Endothelial cell (in vitro differentiated cells): ENCODE data around the gene CNTNAP1. TPM values are rescaled to one million over a fixed set of nuclear protein-coding genes. Genes with fewer than 3 reads are reported as not detected.

ENCODE experiments used
- DNase-seq: peaks from one replicate; pipeline ENCODE4 v3.0.0; 2021; ENCODE audit warnings: low spot score
- H3K27ac Mint-ChIP-seq: one replicate; pipeline ENCODE4 v1.8.0; 2021; ENCODE audit warnings: mixed read lengths, inconsistent platforms; ENCODE audit not compliant: unreplicated experiment
- H3K27me3 Mint-ChIP-seq: one replicate; pipeline ENCODE4 v1.8.0; 2021; ENCODE audit warnings: mild to moderate bottlenecking, moderate library complexity, mixed read lengths, inconsistent platforms; ENCODE audit not compliant: unreplicated experiment
- H3K36me3 Mint-ChIP-seq: one replicate; pipeline ENCODE4 v1.8.0; 2021; ENCODE audit warnings: mild to moderate bottlenecking, low read depth, mixed read lengths, inconsistent platforms; ENCODE audit not compliant: unreplicated experiment
- H3K4me1 Mint-ChIP-seq: one replicate; pipeline ENCODE4 v1.8.0; 2021; ENCODE audit warnings: mild to moderate bottlenecking, mixed read lengths, inconsistent platforms; ENCODE audit not compliant: unreplicated experiment
- H3K4me3 Mint-ChIP-seq: one replicate; pipeline ENCODE4 v1.8.0; 2021; ENCODE audit warnings: mild to moderate bottlenecking, mixed read lengths, inconsistent platforms; ENCODE audit not compliant: unreplicated experiment
- H3K9me3 Mint-ChIP-seq: one replicate; pipeline ENCODE4 v1.8.0; 2021; ENCODE audit warnings: mixed read lengths, inconsistent platforms; ENCODE audit not compliant: unreplicated experiment
- CTCF ChIP-seq: fragments of 200-600 bp; sonication (generic); IDR thresholded peaks from one replicate; pipeline ENCODE4 v1.5.0; 2021; ENCODE audit warnings: antibody characterized with exemption; ENCODE audit not compliant: unreplicated experiment
- microRNA-seq: library from miRNA; unstranded; fragments of <30 nt; microRNA quantifications from one replicate; pipeline ENCODE4, GENCODE V29; 2020; ENCODE audit not compliant: unreplicated experiment
- total RNA-seq: library from RNA; stranded (reverse); fragmentation: NEBNext Ultra II Directional; extraction: Animal tissue kit (Norgen Biotek cat#: 25700); gene quantifications from one replicate; pipeline ENCODE4 v1.2.1, GENCODE V29; 2021; ENCODE audit not compliant: unreplicated experiment

CNTNAP1 gene
- total RNA-seq, 1 donor from 2014 or later: 8.9 TPM

GRCh38 chr17:42744283-42744805 lies 62.0 kb downstream of the CNTNAP1 start:
- no peak for TF ChIP-seq CTCF
- Mint-ChIP-seq H3K4me1 (peaks cover 30% of the 10 kb centered on the region), H3K27ac (peak overlapping the region; percentile 61), H3K9me3 (no peaks in the 10 kb centered on the region), H3K27me3 (peaks cover 4% of the 10 kb centered on the region), H3K4me3 (peak overlapping the region; percentile 94), H3K36me3 (peaks cover 4% of the 10 kb centered on the region)
- DNase-seq: no peak

DNA sequence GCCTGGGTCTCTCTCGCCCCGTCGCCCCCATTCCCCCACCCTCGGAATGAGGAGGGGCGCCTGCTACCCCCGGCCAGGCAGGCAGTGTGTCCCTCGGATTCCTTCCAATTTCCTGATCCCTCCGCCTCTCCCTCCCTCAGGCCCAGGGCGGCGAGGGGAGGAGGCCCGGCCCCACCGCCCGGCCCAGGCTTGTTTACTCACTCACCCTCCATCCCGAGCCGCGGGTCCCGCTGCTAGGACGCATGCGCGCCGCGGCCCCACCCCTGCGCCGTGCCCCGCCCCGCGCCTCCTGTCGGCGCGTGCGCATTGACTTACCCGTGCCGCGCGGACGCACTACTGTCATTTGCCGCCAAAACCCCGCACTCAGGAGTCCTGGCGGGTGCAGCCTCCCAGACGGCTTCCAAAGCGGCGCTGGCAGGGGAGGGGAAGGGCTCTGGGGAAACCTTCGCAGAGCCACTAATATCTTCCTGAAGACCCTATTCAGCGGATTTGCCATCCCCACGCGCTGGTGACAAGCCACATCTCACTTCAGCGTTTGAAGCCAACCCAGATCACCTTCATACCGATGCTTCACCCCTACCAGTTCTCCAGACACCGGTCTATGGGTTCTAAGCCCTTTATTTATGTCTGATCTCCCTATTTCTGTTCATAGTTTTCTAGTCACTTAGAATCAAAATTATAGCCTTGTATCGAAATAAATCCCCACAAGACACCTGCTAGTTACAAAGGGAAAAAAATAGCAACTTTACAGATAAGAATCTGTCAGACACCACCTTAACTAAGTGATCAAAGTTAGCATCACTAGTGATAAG lies 62.7 kb downstream of the CNTNAP1 start, which contains the start of gene EZH1:
Gene EZH1, minus strand, starts transcription at position 235 of the 812 bp plus-strand sequence. CDS start 16,099 bp downstream, outside the sequence.
- H3K4me1 Mint-ChIP-seq: peaks cover 36% of the 10 kb centered on the region
- H3K27ac Mint-ChIP-seq: peak within 1 kb of the TSS; percentile 61
- peaks cover 4% of the 10 kb centered on the region for H3K27me3 Mint-ChIP-seq
- H3K36me3 Mint-ChIP-seq: peaks cover 4% of the 10 kb centered on the region
- DNase-seq: peak; percentile 97
- no peaks in the 10 kb centered on the region for H3K9me3 Mint-ChIP-seq
- peak within 1 kb of the TSS; percentile 94 for H3K4me3 Mint-ChIP-seq
- no peak for TF ChIP-seq CTCF

DNA sequence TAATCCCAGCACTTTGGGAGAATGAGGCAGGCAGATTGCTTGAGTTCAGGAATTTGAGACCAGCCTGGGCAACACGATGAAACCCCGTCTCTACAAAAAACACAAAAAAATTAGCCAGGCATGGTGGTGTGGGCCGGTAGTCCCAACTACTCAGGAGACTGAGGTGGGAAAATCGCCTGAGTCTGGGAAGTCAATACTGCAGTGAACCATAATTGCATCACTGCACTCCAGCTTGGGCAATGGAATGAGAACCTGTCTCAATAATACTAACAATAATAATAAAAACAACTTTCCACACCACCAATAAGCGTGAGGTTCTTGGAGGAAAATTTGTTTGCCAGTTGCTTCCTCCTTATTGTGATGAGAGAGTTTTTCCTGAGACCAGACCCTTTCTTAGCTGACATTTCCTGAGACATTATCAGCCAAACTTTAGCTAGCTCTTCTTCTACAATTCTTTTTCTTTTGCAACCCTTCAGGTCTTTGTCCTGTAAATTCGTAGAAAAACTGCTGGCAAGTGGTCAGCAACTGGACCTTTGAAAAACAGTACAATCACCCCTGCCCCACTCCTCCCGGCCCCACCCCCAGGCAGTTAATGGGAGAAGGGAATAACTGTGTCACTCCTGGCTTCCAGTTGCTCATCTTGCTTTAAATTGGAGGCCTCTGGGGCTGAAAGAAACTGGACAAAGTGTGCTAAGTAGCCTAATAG lies 66.0 kb downstream of the CNTNAP1 start:
- no peak for DNase-seq
- peaks cover 4% of the 10 kb centered on the region for H3K36me3 Mint-ChIP-seq
- H3K9me3 Mint-ChIP-seq: no peaks in the 10 kb centered on the region
- no peak for TF ChIP-seq CTCF
- peaks cover 4% of the 10 kb centered on the region for H3K27me3 Mint-ChIP-seq
- H3K4me3 Mint-ChIP-seq: no peak overlapping the region
- peaks cover 59% of the 10 kb centered on the region for H3K4me1 Mint-ChIP-seq
- peak overlapping the region; percentile 22 for H3K27ac Mint-ChIP-seq

GRCh38 chr17:42748908-42749798 lies 66.8 kb downstream of the CNTNAP1 start:
- no peak for DNase-seq
- peaks cover 58% of the 10 kb centered on the region for H3K4me1 Mint-ChIP-seq
- no peaks in the 10 kb centered on the region for H3K9me3 Mint-ChIP-seq
- no peak overlapping the region for H3K4me3 Mint-ChIP-seq
- TF ChIP-seq CTCF: no peak
- peaks cover 4% of the 10 kb centered on the region for H3K27me3 Mint-ChIP-seq
- H3K36me3 Mint-ChIP-seq: peaks cover 4% of the 10 kb centered on the region
- peak overlapping the region; percentile 77 for H3K27ac Mint-ChIP-seq

Small RNA genes lying within 50 kb of the gene (microRNA-seq; reads per million reads assigned to microRNA genes)
- 1.2 reads per million, percentile 17 among the genes with 10 or more reads in this experiment for gene MIR6780A

Other genes starting within 250 kb of the CNTNAP1 start
- 103 TPM for gene ATP6V0A1, start 223.7 kb upstream of the CNTNAP1 start, total RNA-seq
- 24.2 TPM for gene NAGLU, start 146.3 kb upstream of the CNTNAP1 start, total RNA-seq
- 0.64 TPM for gene HSD17B1, start 129.6 kb upstream of the CNTNAP1 start, total RNA-seq
- gene COASY, start 120.4 kb upstream of the CNTNAP1 start, total RNA-seq: 66.3 TPM
- gene MLX, start 115.4 kb upstream of the CNTNAP1 start, total RNA-seq: 45.9 TPM
- gene PSMC3IP, start 104.8 kb upstream of the CNTNAP1 start, total RNA-seq: 8.0 TPM
- 92.1 TPM for gene RETREG3, start 73.2 kb upstream of the CNTNAP1 start, total RNA-seq
- gene TUBG1, start 72.8 kb upstream of the CNTNAP1 start, total RNA-seq: 54.5 TPM
- 19.7 TPM for gene TUBG2, start 23.2 kb upstream of the CNTNAP1 start, total RNA-seq
- 25.2 TPM for gene PLEKHH3, start 5.5 kb upstream of the CNTNAP1 start, total RNA-seq
- 1.2 TPM for gene CCR10, start 688 bp upstream of the CNTNAP1 start, total RNA-seq
- gene EZH1, start 62.5 kb downstream of the CNTNAP1 start, total RNA-seq: 31.7 TPM
- gene RAMP2, start 78.7 kb downstream of the CNTNAP1 start, total RNA-seq: 630 TPM
- gene VPS25, start 90.9 kb downstream of the CNTNAP1 start, total RNA-seq: 39.4 TPM
- gene WNK4, start 98.1 kb downstream of the CNTNAP1 start, total RNA-seq: 8.9 TPM
- 60.3 TPM for gene COA3, start 116.2 kb downstream of the CNTNAP1 start, total RNA-seq
- 0.59 TPM for gene CNTD1, start 116.3 kb downstream of the CNTNAP1 start, total RNA-seq
- gene BECN1, start 141.8 kb downstream of the CNTNAP1 start, total RNA-seq: 66.4 TPM
- gene PSME3, start 150.9 kb downstream of the CNTNAP1 start, total RNA-seq: 128 TPM
- gene AOC2, start 162.0 kb downstream of the CNTNAP1 start, total RNA-seq: 6.2 TPM
- 36.5 TPM for gene AOC3, start 168.7 kb downstream of the CNTNAP1 start, total RNA-seq
- gene G6PC1, start 218.3 kb downstream of the CNTNAP1 start, total RNA-seq: not detected